DOHH2 (cell line): ENCODE data around the gene PEAK3.

Experiments
- H3F3A ChIP-seq: fragments of 200-600 bp; sonication (generic), shearing (Covaris generic); 2 replicates; pipeline ENCODE4 v1.6.0; 2016; ENCODE audit warnings: antibody characterized with exemption, mild to moderate bottlenecking; ENCODE audit not compliant: control insufficient read depth, insufficient read depth
- H3K27ac ChIP-seq: fragments of 200-600 bp; sonication (generic); 2 replicates; pipeline ENCODE4 v1.5.1; 2014; ENCODE audit warnings: low read depth, mild to moderate bottlenecking, low read length, moderate library complexity
- H3K27me3 ChIP-seq: fragments of 200-600 bp; sonication (generic); 2 replicates; pipeline ENCODE4 v1.6.1; 2014; ENCODE audit warnings: mild to moderate bottlenecking, low read length, mixed read lengths; ENCODE audit not compliant: control insufficient read depth
- H3K36me3 ChIP-seq: fragments of 200-600 bp; sonication (generic); 2 replicates; pipeline ENCODE4 v1.6.1; 2014; ENCODE audit warnings: mild to moderate bottlenecking, low read length, moderate library complexity, mixed read lengths; ENCODE audit not compliant: control insufficient read depth
- H3K4me1 ChIP-seq: fragments of 200-600 bp; sonication (generic); 2 replicates; pipeline ENCODE4 v1.6.1; 2014; ENCODE audit warnings: mild to moderate bottlenecking, low read length, mixed read lengths; ENCODE audit not compliant: control insufficient read depth
- H3K4me2 ChIP-seq: fragments of 200-600 bp; sonication (generic); 2 replicates; pipeline ENCODE4 v1.6.0; 2014; ENCODE audit warnings: mild to moderate bottlenecking, low read length, moderate library complexity
- H3K4me3 ChIP-seq: fragments of 200-600 bp; sonication (generic); 2 replicates; pipeline ENCODE4 v1.5.1; 2014; ENCODE audit warnings: mild to moderate bottlenecking, low read length, mixed read lengths
- H3K79me2 ChIP-seq: fragments of 200-600 bp; sonication (generic); 2 replicates; pipeline ENCODE4 v1.6.1; 2014; ENCODE audit warnings: mild to moderate bottlenecking, low read length, mixed read lengths; ENCODE audit not compliant: control insufficient read depth
- H3K9me2 ChIP-seq: fragments of 200-600 bp; sonication (generic); replicated peaks from 2 replicates; pipeline ENCODE4 v1.6.1; 2014; ENCODE audit warnings: mild to moderate bottlenecking, low read length, mixed read lengths; ENCODE audit not compliant: control insufficient read depth
- H3K9me3 ChIP-seq: fragments of 200-600 bp; sonication (generic); 2 replicates; pipeline ENCODE4 v1.6.1; 2014; ENCODE audit warnings: antibody characterized with exemption, low read length, mixed read lengths; ENCODE audit not compliant: control insufficient read depth, insufficient read depth
- H4K20me1 ChIP-seq: fragments of 200-600 bp; sonication (generic); 2 replicates; pipeline ENCODE4 v1.6.0; 2014; ENCODE audit warnings: low read depth, mild to moderate bottlenecking, antibody characterized with exemption, low read length, moderate library complexity; ENCODE audit not compliant: control insufficient read depth, insufficient read depth
- EZH2phosphoT487 ChIP-seq: fragments of 200-600 bp; sonication (generic); IDR thresholded peaks from 2 replicates; pipeline ENCODE4 v1.6.1; 2017; ENCODE audit warnings: borderline replicate concordance, mild to moderate bottlenecking, antibody characterized with exemption, low read length, moderate library complexity, mixed read lengths
- TF ChIP-seq, protein P1 (sequence below): fragments of 200-600 bp; sonication (generic); IDR thresholded peaks from one replicate; pipeline ENCODE4 v1.5.1; 2014; ENCODE audit warnings: antibody characterized with exemption, mild to moderate bottlenecking, low read depth, low read length; ENCODE audit not compliant: poor library complexity, severe bottlenecking

The PEAK3 gene

DNA sequence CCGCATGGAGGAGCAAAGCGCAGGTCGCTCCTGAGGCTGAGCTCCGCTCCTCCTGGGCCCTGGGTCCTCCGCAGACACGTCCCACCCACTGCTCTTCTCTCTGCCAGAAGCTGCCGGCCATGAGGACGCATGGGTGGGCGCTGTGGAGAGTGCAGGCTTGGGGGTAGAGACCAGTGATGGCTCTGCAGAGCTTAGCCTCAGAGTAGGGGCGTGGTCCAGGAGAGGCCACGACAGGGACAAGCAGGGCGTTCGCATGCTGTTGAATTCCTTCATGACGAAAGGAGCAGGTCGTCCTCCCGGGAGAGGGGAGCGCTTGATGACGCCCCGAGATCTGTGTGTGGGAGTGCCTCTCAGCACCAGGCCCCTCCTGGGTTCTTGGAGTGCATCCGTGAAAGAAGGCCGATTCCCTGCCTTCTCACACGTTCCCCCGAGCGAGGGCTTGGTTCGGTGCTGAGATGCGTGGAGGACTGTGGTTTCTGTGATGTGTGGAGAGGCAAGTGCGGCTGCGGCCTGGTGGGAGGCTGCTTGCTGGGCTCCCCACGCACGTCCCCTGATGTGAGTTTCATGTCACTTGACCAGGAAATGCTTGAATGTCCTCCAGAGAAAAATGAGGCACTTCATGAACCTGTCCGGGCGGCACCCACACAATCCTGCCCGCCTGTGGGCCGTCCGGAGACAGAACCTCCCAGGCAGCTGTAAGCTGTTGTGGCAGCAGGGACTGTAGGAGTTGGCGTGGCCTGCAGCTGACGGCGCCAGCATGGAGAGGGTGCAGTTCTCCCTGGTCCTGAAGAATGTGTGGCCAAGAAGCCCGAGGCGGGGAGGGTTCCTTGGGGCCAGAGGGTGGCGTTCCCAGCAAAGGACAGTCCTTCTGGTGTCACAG lies 40.9 kb downstream of the PEAK3 start:
- Histone ChIP-seq H3K9me2 (no peaks in the 10 kb centered on the region), H3K79me2 (peaks cover 82% of the 10 kb centered on the region), H3K27ac (no peak overlapping the region), H4K20me1 (peaks cover 44% of the 10 kb centered on the region), H3K4me1 (peaks cover 38% of the 10 kb centered on the region), H3K4me2 (peak overlapping the region; percentile 88; the same call in 1 of the 2 replicates), H3K9me3 (no peaks in the 10 kb centered on the region), H3K4me3 (no peak overlapping the region; the same call in 1 of the 2 replicates), H3K27me3 (no peaks in the 10 kb centered on the region), H3K36me3 (peaks cover 94% of the 10 kb centered on the region), H3F3A (no peaks in the 10 kb centered on the region)
- TF ChIP-seq EZH2phosphoT487 = no peak
- TF ChIP-seq, protein P1, sequence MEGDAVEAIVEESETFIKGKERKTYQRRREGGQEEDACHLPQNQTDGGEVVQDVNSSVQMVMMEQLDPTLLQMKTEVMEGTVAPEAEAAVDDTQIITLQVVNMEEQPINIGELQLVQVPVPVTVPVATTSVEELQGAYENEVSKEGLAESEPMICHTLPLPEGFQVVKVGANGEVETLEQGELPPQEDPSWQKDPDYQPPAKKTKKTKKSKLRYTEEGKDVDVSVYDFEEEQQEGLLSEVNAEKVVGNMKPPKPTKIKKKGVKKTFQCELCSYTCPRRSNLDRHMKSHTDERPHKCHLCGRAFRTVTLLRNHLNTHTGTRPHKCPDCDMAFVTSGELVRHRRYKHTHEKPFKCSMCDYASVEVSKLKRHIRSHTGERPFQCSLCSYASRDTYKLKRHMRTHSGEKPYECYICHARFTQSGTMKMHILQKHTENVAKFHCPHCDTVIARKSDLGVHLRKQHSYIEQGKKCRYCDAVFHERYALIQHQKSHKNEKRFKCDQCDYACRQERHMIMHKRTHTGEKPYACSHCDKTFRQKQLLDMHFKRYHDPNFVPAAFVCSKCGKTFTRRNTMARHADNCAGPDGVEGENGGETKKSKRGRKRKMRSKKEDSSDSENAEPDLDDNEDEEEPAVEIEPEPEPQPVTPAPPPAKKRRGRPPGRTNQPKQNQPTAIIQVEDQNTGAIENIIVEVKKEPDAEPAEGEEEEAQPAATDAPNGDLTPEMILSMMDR = no peak

DNA sequence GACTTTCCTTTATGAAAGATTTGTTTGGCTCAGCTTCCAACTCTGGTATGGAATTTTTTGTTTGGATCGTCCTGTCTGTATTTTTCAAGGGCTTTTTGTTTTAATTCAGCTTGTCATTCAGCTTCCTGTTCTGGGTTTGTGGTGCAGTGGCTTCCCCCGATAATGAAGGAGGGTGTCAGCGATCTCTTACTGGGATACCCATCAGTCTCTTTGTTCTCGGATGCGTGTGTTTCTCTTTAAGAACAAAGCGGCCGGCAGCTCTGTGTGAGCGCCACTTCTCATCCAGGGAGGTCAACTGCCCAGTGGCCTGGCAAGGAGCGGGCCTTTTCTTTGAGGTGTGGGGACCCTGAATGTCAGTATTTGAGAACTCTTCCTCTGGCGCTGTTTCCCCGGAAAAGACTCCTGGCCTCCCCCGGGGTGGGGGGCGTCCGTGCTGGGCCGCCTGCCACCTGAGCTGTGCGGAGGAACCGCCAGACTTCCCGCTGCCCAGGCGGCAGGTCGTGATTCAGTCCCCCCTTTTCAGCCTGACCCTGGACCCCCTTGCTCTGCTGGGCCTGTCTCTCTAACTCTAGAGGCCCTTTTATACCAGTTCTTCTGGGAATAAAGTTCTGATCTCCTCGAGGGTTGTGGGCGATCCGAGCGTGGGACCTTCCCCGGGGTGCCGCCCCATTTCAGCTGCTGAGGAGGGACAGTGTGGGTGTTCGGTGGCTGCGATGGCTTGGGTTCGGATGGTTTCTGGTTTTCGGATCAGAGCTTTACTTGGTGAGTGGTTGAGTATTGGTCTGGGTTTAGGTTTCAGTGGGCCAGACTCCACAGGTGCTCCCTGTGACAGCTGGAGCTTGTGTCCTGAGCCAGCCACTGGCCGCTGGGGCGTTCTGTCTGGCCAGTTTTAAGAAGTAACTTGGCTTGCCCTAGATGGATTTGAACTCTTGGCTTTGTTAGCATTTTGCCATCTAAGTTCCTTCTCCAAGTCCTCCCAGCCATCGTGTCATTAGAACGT lies 41.9 kb downstream of the PEAK3 start:
- TF ChIP-seq EZH2phosphoT487 = no peak
- TF ChIP-seq, protein P1 = no peak
- no peaks in the 10 kb centered on the region for H3K9me2 ChIP-seq
- peaks cover 40% of the 10 kb centered on the region for H3K4me1 ChIP-seq
- peak overlapping the region; percentile 97 for H3K4me3 ChIP-seq
- H3K9me3 ChIP-seq = no peaks in the 10 kb centered on the region
- peaks cover 44% of the 10 kb centered on the region for H4K20me1 ChIP-seq
- peak overlapping the region; percentile 8 for H3K27ac ChIP-seq
- H3K4me2 ChIP-seq = peak overlapping the region; percentile 88
- H3K79me2 ChIP-seq = peaks cover 93% of the 10 kb centered on the region
- no peaks in the 10 kb centered on the region for H3K27me3 ChIP-seq
- no peaks in the 10 kb centered on the region for H3F3A ChIP-seq
- peaks cover 93% of the 10 kb centered on the region for H3K36me3 ChIP-seq

DNA sequence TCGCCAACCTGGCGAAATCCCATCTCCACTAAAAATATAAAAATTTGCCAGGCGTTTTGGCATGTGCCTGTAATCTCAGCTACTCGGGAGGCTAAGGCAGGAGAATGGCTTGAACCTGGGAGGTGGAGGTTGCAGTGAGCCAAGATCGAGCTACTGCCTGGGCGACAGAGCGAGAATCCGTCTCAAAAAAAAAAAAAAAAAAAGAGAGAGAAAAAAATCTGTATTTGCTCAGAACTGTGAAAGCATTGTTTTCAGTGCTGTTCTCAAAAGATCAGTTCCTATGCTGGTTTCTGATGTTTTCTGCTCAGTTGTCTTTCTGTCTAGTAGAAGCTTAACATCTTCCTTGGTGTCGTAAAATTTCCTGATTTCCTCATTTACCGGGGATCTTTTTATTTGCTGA lies 42.8 kb downstream of the PEAK3 start:
- H3K27ac ChIP-seq = peak overlapping the region; percentile 23

More for the DNA sequence above, 42.8 kb downstream of the PEAK3 start:
- no peak for TF ChIP-seq EZH2phosphoT487
- TF ChIP-seq, protein P1 = no peak
- H3K9me2 ChIP-seq = no peaks in the 10 kb centered on the region
- peaks cover 44% of the 10 kb centered on the region for H4K20me1 ChIP-seq
- H3F3A ChIP-seq = no peaks in the 10 kb centered on the region
- peaks cover 95% of the 10 kb centered on the region for H3K79me2 ChIP-seq
- no peaks in the 10 kb centered on the region for H3K9me3 ChIP-seq
- peak overlapping the region; percentile 97 for H3K4me3 ChIP-seq
- peaks cover 89% of the 10 kb centered on the region for H3K36me3 ChIP-seq
- H3K4me2 ChIP-seq = peak overlapping the region; percentile 88
- no peaks in the 10 kb centered on the region for H3K27me3 ChIP-seq
- H3K4me1 ChIP-seq = peaks cover 49% of the 10 kb centered on the region
